NCI-H1694 treated with DMSO at 0.1 percent for 48 hours (cell line): ENCODE measurements around the gene ZWILCH.
"Not testable (repeated sequence)": the region's sequence is repeated elsewhere in the genome, so short reads cannot be mapped to it uniquely, and the experiment has no call there.

Source experiments
- DNase-seq: peaks from one replicate; lab custom pipeline; 2025; lab: John Stamatoyannopoulos, UW

Gene ZWILCH

GRCh38 chr15:66581972-66582537, 76.9 kb downstream of the ZWILCH start:
- no peak for DNase-seq

- no peak for DNase-seq
These were observed 81.2 kb downstream of the ZWILCH start for GRCh38 chr15:66586155-66586976.

DNA sequence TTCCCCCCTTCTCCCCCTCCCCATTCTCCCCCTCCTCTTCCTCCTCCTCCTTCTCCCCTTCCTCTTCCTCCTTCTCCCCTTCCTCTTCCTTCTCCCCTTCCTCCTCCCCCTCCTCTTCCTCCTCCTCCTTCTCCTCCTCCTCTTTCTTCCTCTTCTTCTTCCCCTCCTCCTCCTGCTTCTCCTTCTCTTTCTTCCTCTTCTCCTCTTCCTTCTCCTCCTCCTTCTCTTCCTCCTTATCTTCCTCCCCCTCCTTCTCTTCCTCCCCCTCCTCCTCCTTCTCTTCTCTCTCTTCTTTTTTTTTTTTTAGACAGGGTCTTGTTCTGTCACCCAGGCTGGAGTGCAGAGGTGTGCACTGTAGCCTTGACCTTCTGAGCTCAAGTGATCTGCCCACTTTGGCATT, 81.9 kb downstream of the ZWILCH start:
- no peak for DNase-seq

- no peak for DNase-seq
These were observed 82.6 kb downstream of the ZWILCH start for GRCh38 chr15:66587749-66588148.

- DNase-seq = no peak
These were observed 83.4 kb downstream of the ZWILCH start for GRCh38 chr15:66588537-66588936.

- DNase-seq = no peak
These were observed 83.8 kb downstream of the ZWILCH start for GRCh38 chr15:66588971-66589370.

GRCh38 chr15:66589429-66589828, 84.3 kb downstream of the ZWILCH start:
- not testable (repeated sequence) for DNase-seq

- no peak for DNase-seq
These were observed 85.3 kb downstream of the ZWILCH start for GRCh38 chr15:66590435-66590834.

DNA sequence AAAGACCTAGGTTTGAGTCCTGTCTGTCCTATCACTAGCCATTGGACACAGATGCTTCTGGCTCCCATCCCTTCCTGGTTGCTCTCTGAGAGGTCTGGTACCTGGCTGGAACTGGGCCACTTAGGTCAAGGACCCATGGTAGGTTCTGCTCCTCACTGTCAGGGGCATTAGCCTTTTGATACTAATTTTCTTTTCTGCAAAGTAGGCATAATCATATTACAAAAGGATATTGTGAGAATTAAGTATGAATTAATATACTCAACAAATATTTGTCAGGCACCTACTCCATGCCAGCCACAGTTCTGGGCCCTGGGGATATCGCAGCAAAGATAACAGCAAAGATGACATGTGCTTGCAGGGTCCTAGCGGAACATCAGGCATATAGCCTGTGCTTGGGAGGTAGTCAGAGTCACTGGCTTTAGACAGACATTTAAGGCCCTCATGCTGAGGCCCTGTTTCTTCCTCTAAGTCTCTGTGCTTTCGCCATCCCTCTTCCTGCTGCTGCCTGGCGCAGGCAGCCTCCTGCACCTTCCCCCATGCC, 86.3 kb downstream of the ZWILCH start:
- DNase-seq = no peak

DNA sequence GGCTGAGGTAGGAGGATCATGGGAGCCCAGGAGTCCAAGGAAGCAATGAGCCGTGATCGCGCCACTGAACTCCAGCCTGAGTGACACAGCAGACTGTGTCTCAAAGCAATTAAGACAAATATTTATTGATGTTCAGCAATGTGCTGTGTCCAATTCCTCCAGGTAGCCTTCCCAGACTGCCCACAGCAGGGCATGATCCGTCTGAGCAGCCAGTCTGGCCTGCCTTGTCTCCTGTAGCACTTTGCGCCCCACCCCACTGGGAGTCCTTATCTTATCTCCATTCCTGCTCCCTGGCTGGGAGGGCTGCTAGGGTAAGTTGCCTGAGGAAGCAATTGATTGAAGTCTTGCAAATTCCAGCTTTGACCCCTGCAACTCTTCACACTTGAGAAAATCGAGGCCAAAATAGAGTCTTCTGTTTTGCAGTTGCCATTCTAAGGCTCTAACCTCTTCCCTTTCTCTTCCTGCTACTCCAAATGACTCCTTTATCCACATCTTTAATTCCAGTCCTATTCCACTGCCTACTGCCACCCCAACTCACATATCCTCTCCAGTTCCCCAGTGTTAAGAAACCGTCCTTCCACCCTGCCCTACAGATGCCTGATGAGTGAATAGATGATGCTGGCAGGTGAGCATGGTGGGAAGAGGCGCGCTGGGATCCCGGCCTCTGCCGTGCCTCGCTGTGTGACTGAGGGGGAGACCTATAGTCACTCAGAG, 87.5 kb downstream of the ZWILCH start:
- DNase-seq = no peak

- DNase-seq = no peak
These were observed 88.2 kb downstream of the ZWILCH start for GRCh38 chr15:66593219-66593780.

DNA sequence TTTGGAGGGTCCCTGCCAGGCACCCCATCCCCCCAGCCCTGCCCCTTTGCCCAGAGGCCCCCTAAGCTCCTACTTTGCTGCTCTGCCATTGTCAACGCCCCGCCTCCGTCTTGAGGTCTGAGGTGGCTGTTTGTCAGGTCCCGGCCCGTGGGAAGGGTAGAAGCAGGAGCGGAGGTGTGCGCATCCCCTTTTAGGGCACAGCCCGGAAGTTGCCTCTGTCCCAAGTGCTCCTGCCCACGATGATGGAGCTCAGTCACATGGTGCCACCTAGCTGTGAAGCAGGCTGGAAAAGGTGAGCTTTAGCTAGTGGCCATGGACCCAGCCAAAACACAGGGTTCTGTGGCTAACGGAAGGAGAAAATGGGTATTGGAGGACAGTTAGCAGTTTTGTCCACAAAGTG, 89.2 kb downstream of the ZWILCH start:
- DNase-seq = no peak

DNA sequence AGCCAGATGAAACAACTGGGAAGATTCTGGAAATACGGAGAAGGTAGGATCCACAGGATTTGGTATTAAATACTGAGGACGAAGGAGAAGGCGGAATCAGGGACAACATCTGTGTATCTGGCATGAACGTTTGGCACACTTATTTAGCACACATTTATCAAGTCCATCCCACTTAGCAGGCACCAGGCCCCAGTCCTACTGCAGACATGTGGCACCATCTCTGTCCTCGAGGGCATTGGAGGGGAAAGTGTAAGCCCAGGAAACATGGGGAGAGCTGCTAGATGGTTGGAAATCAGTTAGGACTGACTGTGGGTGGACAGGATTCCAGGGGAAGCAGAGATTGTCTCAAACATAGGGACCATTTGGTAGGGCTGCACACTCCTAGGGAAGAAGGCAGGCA, 89.7 kb downstream of the ZWILCH start:
- no peak for DNase-seq

DNA sequence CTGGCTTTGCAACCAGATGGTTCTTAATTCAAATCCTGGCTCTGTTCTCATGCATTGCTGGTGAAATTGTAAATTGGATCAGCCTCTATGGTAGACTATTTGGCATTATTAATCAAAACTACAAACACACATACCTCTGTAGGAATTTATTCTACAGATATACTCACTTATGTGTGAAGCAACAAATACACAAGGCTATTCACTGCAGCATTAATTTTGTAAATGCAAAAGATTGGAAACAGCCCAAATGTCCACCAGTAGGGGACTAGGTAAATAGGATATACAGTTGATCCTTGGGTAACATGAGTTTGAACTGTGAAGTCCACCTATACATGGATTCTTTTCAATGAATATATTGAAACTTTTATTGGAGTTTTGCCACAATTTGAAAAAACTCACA, 90.2 kb downstream of the ZWILCH start:
- no peak for DNase-seq

DNA sequence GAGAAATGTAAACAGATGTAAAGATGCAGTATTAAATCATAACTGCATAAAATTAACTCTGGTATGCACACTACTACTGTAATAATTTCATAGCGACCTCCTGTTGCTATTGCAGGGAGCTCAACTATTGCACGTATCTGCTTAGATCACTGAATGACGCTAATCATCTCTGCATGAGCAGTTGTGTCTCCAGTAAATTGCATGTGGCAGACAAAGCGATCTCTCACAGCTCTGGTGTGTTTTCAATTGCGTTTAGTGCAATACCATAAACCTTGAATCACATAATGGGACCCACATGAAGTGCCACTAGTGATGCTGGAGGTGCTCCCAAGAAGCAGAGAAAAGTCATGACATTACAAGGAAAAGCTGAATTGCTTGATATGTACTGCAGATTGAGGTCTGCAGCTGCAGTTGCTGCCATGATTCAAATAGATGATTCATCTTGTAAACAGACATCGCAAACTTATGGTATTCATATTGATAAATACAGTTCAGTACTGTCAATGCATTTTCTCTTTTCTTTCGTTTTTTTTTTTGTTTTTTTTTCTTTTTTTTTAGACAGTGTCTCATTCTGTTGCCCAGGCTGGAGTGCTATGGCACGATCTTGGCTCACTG, 90.9 kb downstream of the ZWILCH start:
- no peak for DNase-seq

DNA sequence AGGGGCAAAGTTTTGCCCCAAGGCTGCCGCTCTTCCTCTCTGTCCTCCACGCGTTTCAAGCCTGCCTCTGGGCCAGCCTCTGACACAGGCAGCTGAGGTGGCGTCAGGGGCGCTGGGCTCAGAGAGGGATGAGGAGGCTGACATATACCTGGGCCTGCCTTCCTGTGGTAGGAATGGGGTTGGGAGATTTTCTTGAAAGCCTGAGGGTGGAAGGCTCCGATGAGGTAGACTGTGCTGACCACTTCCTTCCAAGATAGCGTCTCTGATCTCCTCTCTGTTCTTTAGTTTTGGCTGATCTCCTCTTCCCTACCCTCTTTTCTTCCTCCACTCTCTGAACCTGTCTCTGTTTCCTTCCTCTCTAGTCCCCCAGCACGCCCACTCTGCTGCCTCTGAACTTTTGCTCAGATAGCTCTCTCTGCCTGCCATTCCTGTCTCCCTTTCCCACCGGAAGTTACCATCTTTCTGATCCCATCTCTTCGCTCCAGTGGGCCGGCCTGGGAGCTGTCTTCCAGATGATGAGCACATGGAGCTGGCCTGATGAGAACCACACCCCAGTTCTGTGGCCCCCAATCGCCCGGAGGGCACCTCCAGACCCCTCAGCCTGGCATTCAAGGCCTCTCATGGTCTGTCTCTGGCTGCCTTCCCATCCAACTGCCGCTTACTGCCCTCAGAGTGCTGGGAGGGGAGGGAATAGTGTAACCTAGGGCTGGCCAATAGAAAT, 93.1 kb downstream of the ZWILCH start:
- no peak for DNase-seq
